Peyer's patch (tissue), 4 donors: ENCODE measurements around the gene AUTS2. TPM values are rescaled to one million over a fixed set of nuclear protein-coding genes. Genes with fewer than 3 reads are reported as not detected.
"Not testable (repeated sequence)": the region's sequence is repeated elsewhere in the genome, so short reads cannot be mapped to it uniquely, and the experiment has no call there.

Source experiments
- DNase-seq, 3 donors: peaks; one replicate each; pipeline ENCODE4 v3.0.0-alpha.2; 2017 to 2019
- H3K27ac ChIP-seq, 4 donors: fragments of 200-600 bp; sonication (generic); one replicate each; pipeline ENCODE4 v1.5.1; 2016 to 2019
- H3K27me3 ChIP-seq, 2 donors: fragments of 200-600 bp; sonication (generic); one replicate each; pipeline ENCODE4 v1.5.1; 2019
- H3K36me3 ChIP-seq, 3 donors: fragments of 200-600 bp; sonication (generic); one replicate each; pipeline ENCODE4 v1.5.1; 2016 to 2019
- H3K4me1 ChIP-seq, 4 donors: fragments of 200-600 bp; sonication (generic); one replicate each; pipeline ENCODE4 v1.5.1; 2016 to 2019
- H3K4me3 ChIP-seq, 4 donors: fragments of 200-600 bp; sonication (generic); 1 replicate in 3 of 4; 2 replicates in 1 of 4; pipeline ENCODE4 v1.5.1; 2016 to 2019; ENCODE audit warnings: mild to moderate bottlenecking in 1 of 4
- H3K9me3 ChIP-seq, 4 donors: fragments of 200-600 bp; sonication (generic); one replicate each; pipeline ENCODE4 v1.5.1; 2016 to 2019; ENCODE audit warnings: mild to moderate bottlenecking in 1 of 4
- POLR2A ChIP-seq, 2 donors: fragments of 450-650 bp; IDR thresholded peaks; one replicate each; pipeline ENCODE4 v1.5.1; 2017; ENCODE audit warnings: antibody characterized with exemption in 2 of 2, mild to moderate bottlenecking in 2 of 2, moderate library complexity in 2 of 2
- total RNA-seq, 4 donors: library from RNA; depleted of rRNA; stranded (reverse); fragments of >200 nt; gene quantifications; one replicate each; pipeline ENCODE4 v1.1.0, GENCODE V29; 2016
- TF ChIP-seq, protein P1 (sequence below), 6 experiments: fragments of 450-650 bp in 4 of 6; fragments of 200-600 bp in 2 of 6; sonication (generic) in 1 of 6; IDR thresholded peaks; one replicate each; pipeline ENCODE4 v1.5.1; 2017 to 2019; ENCODE audit warnings: antibody characterized with exemption in 6 of 6, mild to moderate bottlenecking in 3 of 6, moderate library complexity in 1 of 6

Gene AUTS2
- total RNA-seq, 4 donors from 2014 or later: 55.9 to 90.0 (median 72.6) TPM

DNA sequence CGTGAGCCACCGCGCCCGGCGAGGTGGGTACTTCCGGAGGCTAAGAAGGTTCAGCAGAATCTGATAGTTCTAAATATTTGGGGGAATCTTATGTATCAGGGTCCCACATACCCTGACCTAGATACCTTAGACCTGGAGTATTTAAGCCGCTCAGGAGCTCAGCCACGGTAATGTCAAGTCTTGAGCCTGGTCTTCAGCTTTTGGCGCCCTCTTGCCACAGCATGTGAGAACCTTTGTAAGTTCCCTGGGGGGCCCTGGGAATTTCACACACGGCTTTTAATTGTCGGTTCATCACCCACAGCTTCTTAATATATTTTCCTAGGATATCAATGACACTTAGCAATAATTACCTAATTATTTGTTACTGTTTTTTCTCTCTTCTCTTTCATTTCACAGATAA, 1209.4 kb downstream of the AUTS2 start:
- H3K4me3 ChIP-seq: no peak overlapping the region
- no peaks in the 10 kb centered on the region for H3K36me3 ChIP-seq
- no peaks in the 10 kb centered on the region for H3K4me1 ChIP-seq
- H3K9me3 ChIP-seq: no peaks in the 10 kb centered on the region
- no peaks in the 10 kb centered on the region for H3K27me3 ChIP-seq
- TF ChIP-seq, protein P1, sequence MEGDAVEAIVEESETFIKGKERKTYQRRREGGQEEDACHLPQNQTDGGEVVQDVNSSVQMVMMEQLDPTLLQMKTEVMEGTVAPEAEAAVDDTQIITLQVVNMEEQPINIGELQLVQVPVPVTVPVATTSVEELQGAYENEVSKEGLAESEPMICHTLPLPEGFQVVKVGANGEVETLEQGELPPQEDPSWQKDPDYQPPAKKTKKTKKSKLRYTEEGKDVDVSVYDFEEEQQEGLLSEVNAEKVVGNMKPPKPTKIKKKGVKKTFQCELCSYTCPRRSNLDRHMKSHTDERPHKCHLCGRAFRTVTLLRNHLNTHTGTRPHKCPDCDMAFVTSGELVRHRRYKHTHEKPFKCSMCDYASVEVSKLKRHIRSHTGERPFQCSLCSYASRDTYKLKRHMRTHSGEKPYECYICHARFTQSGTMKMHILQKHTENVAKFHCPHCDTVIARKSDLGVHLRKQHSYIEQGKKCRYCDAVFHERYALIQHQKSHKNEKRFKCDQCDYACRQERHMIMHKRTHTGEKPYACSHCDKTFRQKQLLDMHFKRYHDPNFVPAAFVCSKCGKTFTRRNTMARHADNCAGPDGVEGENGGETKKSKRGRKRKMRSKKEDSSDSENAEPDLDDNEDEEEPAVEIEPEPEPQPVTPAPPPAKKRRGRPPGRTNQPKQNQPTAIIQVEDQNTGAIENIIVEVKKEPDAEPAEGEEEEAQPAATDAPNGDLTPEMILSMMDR (IDR thresholded peaks at IDR 0.05): no peak
- peak in 1 of 3 donors; percentile 27 for DNase-seq
- H3K27ac ChIP-seq: no peak overlapping the region

DNA sequence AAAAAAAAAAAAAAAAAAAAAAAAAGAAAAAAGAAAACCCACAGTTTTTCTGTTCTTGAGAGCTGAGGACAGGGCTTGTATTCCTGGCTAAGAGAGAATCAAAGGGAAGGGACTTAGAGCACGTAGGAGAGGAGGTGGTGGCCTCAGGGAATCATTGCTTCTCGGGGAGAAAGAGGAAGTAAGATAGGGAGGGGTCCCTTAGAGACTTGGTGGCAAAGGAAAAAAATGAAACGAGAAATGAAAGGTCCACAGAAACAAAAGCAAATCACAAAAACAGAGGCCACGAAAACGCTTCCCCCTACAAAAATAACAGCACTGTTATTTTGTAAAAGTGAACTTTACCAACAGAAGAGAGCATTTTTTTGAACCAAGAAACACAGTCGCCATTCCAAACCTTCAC, 1210.6 kb downstream of the AUTS2 start:
- H3K36me3 ChIP-seq: no peaks in the 10 kb centered on the region
- no peak overlapping the region for H3K27ac ChIP-seq
- no peaks in the 10 kb centered on the region for H3K27me3 ChIP-seq
- no peaks in the 10 kb centered on the region for H3K9me3 ChIP-seq
- no peaks in the 10 kb centered on the region for H3K4me1 ChIP-seq
- TF ChIP-seq POLR2A (IDR thresholded peaks at IDR 0.05): no peak
- TF ChIP-seq, protein P1 (IDR thresholded peaks at IDR 0.05): no peak
- H3K4me3 ChIP-seq: no peak overlapping the region
- no peak for DNase-seq

DNA sequence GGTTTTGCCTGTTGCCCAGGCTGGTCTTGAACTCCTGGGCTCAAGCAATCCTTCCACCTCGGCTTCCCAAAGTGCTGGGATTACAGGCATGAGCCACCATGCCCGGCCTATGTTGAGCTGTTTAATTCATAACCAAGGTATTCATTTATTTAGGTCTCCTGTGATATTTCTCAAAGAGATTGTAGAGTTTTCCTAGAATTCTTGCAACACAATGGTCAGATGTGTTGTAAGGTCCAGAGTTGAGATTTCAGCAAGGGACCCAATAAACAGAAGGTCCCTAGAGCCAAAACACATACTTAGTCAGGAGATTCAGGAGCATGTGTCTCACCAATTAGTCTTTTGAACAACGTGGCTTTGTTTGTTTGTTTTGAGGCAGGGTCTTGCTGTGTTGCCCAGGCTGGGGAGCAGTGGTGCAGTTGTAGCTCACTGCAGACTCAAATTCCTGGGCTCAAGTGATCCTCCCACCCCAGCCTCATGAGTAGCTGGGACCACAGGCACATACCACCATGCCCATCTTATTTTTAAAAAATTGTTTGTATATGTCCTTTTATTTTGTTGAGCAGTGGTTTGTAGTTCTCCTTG, 1212.4 kb downstream of the AUTS2 start:
- no peaks in the 10 kb centered on the region for H3K27me3 ChIP-seq
- TF ChIP-seq, protein P1 (IDR thresholded peaks at IDR 0.05): no peak
- TF ChIP-seq POLR2A (IDR thresholded peaks at IDR 0.05): no peak
- H3K4me3 ChIP-seq: no peak overlapping the region
- H3K36me3 ChIP-seq: no peaks in the 10 kb centered on the region
- H3K9me3 ChIP-seq: no peaks in the 10 kb centered on the region
- no peaks in the 10 kb centered on the region for H3K4me1 ChIP-seq
- DNase-seq: no peak
- H3K27ac ChIP-seq: no peak overlapping the region

DNA sequence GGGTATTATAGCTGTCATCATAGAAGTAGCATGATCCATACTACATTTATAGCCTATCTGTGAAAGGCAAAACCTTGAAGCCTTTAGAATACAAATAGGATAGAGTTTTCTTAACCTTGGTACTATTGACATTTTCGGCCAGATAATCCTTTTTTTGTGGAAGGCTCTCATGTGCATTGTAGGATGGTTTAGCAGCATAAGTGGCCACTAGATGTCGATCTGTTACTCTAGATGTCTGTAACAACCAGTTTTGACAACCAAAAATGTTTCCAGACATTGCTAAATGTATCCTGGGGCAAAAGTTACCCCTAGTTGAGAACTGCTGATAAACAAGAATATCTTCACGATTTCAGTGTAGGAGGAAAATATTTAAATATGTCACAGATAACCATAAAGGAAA, 1214.2 kb downstream of the AUTS2 start:
- H3K4me1 ChIP-seq: no peaks in the 10 kb centered on the region
- no peaks in the 10 kb centered on the region for H3K36me3 ChIP-seq
- H3K27me3 ChIP-seq: no peaks in the 10 kb centered on the region
- no peak overlapping the region for H3K27ac ChIP-seq
- DNase-seq: no peak
- peaks cover 0 to 3% (median 0%) of the 10 kb centered on the region in 4 donors for H3K9me3 ChIP-seq
- TF ChIP-seq, protein P1 (IDR thresholded peaks at IDR 0.05): no peak
- TF ChIP-seq POLR2A (IDR thresholded peaks at IDR 0.05): no peak
- no peak overlapping the region for H3K4me3 ChIP-seq

DNA sequence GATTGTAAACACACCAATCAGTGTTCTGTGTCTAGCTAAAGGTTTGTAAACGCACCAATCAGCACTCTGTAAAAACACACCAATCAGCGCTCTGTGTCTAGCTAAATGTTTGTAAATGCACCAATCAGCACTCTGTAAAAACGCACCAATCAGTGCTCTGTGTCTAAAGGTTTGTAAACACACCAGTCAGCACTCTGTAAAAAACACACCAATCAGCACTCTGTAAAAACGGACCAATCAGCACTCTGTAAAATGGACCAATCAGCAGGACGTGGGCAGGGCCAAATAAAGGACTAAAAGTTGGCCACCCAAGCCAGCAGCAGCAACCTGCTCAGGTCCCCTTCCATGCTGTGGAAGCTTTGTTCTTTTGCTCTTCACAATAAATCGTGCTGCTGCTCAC, 1224.2 kb downstream of the AUTS2 start:
- not testable (repeated sequence) for H3K27me3 ChIP-seq, H3K36me3 ChIP-seq, H3K9me3 ChIP-seq, H3K4me1 ChIP-seq, H3K4me3 ChIP-seq, DNase-seq, H3K27ac ChIP-seq

DNA sequence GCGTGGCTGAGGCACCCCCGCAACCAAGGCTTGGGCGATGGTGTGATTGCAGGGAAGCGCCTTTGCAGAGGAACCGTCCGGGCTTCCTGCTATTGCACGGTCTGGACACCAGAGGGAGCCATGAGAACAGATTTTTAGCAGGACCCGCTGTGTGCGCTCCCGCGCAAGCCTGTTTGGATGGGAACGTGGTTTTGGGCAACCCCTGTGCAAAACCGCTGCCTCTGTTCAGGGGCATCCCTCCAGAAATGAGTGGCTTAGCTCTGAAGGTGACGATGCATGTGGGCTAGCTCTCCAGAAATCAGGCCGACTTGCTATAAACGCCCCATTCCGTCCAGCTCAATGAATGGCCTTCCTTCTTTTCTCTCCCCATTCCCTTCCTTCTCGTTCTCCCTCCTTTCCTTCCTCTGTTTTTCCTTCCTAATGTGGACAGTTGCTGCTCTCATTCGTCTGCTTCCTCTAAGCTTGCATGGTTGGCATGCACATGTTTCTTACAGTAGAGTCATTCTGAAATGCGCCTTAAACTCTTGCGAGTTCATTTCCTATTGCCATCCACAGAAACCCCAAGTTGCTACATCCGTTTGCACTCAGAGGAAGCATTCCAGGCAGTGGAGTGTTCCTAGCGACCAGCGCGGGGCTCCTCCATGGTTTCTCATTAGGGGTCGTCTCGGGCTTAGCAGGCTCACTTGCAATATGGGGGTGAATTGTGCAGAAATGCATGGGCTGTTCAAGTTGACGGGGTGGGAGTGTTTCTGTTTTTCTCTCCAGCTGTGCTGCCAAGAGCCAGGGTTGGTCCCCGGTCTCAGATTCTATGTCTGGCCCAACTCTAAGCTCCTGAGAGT, 1231.2 kb downstream of the AUTS2 start:
- H3K4me1 ChIP-seq: no peaks in the 10 kb centered on the region
- no peaks in the 10 kb centered on the region for H3K36me3 ChIP-seq
- H3K9me3 ChIP-seq: no peaks in the 10 kb centered on the region
- TF ChIP-seq, protein P1 (IDR thresholded peaks at IDR 0.05): peak; percentile 42 to 87 (median 67)
- no peak for TF ChIP-seq POLR2A (IDR thresholded peaks at IDR 0.05)
- H3K27me3 ChIP-seq: no peaks in the 10 kb centered on the region
- DNase-seq: peak; percentile 30 to 81 (median 72)
- H3K4me3 ChIP-seq: no peak overlapping the region
- no peak overlapping the region for H3K27ac ChIP-seq
